Measurements from ENCODE around the gene AKNA.

Gene AKNA

GRCh38 chr9:114288193-114289091 lies 99.3 kb downstream of the AKNA start:
- no peaks in the 10 kb centered on the region for H3K27me3 ChIP-seq (ENCODE audit: insufficient read depth, poor library complexity, severe bottlenecking)
- no peak overlapping the region for H3K4me3 ChIP-seq (ENCODE audit: severe bottlenecking)
- DNase-seq (ENCODE audit: low spot score) = peak; percentile 69
- peak overlapping the region; percentile 56 for H3K27ac ChIP-seq (ENCODE audit: poor library complexity, severe bottlenecking)
- ATAC-seq (ENCODE audit: low read depth) = peak; percentile 78
- H3K36me3 ChIP-seq (ENCODE audit: low read depth) = peaks cover 22% of the 10 kb centered on the region
- peaks cover 22% of the 10 kb centered on the region for H3K4me1 ChIP-seq (ENCODE audit: insufficient read depth, poor library complexity, severe bottlenecking)
- peak; percentile 14 for TF ChIP-seq CTCF (IDR thresholded peaks at IDR 0.05; ENCODE audit: poor library complexity, severe bottlenecking)
- H3K9me3 ChIP-seq (ENCODE audit: severe bottlenecking) = no peaks in the 10 kb centered on the region

- peaks cover 15% of the 10 kb centered on the region for H3K36me3 ChIP-seq (ENCODE audit: low read depth)
- peaks cover 28% of the 10 kb centered on the region for H3K4me1 ChIP-seq (ENCODE audit: insufficient read depth, poor library complexity, severe bottlenecking)
- peak overlapping the region; percentile 56 for H3K27ac ChIP-seq (ENCODE audit: poor library complexity, severe bottlenecking)
- no peak overlapping the region for H3K4me3 ChIP-seq (ENCODE audit: severe bottlenecking)
- DNase-seq (ENCODE audit: low spot score) = peak; percentile 49
- no peak for ATAC-seq (ENCODE audit: low read depth)
- no peak for TF ChIP-seq CTCF (IDR thresholded peaks at IDR 0.05; ENCODE audit: poor library complexity, severe bottlenecking)
- H3K27me3 ChIP-seq (ENCODE audit: insufficient read depth, poor library complexity, severe bottlenecking) = no peaks in the 10 kb centered on the region
- H3K9me3 ChIP-seq (ENCODE audit: severe bottlenecking) = no peaks in the 10 kb centered on the region
These were observed 100.0 kb downstream of the AKNA start for GRCh38 chr9:114287763-114288192.

- Histone ChIP-seq H3K9me3 (ENCODE audit: severe bottlenecking) (no peaks in the 10 kb centered on the region), H3K27ac (ENCODE audit: poor library complexity, severe bottlenecking) (peak overlapping the region; percentile 56), H3K4me3 (ENCODE audit: severe bottlenecking) (no peak overlapping the region), H3K4me1 (ENCODE audit: insufficient read depth, poor library complexity, severe bottlenecking) (peaks cover 34% of the 10 kb centered on the region), H3K27me3 (ENCODE audit: insufficient read depth, poor library complexity, severe bottlenecking) (no peaks in the 10 kb centered on the region), H3K36me3 (ENCODE audit: low read depth) (peaks cover 9% of the 10 kb centered on the region)
- DNase-seq (ENCODE audit: low spot score) (peak; percentile 38), ATAC-seq (ENCODE audit: low read depth) (no peak)
- no peak for TF ChIP-seq CTCF (IDR thresholded peaks at IDR 0.05; ENCODE audit: poor library complexity, severe bottlenecking)
These were observed 100.6 kb downstream of the AKNA start for GRCh38 chr9:114287001-114287762.

- 0 out of 2 replicates have a peak, but pooled peaks cover 5% of the 10 kb centered on the region for H3K36me3 ChIP-seq (ENCODE audit: low read depth)
- no peak overlapping the region for H3K4me3 ChIP-seq (ENCODE audit: severe bottlenecking)
- H3K27me3 ChIP-seq (ENCODE audit: insufficient read depth, poor library complexity, severe bottlenecking) = no peaks in the 10 kb centered on the region
- peak; percentile 23 for DNase-seq (ENCODE audit: low spot score)
- no peaks in the 10 kb centered on the region for H3K9me3 ChIP-seq (ENCODE audit: severe bottlenecking)
- no peak overlapping the region for H3K27ac ChIP-seq (ENCODE audit: poor library complexity, severe bottlenecking)
- H3K4me1 ChIP-seq (ENCODE audit: insufficient read depth, poor library complexity, severe bottlenecking) = peaks cover 34% of the 10 kb centered on the region
- ATAC-seq (ENCODE audit: low read depth) = no peak
- no peak for TF ChIP-seq CTCF (IDR thresholded peaks at IDR 0.05; ENCODE audit: poor library complexity, severe bottlenecking)
These were observed 101.6 kb downstream of the AKNA start for GRCh38 chr9:114286146-114286679.
